ENCODE data around the gene LVRN.
A peak's percentile ranks its signal among the peaks of the same experiment; 100 is the strongest.

Gene LVRN

GRCh38 chr5:116063950-116064349 is 101.7 kb downstream of the LVRN start:
- no peak for TF ChIP-seq POLR2A (IDR thresholded peaks at IDR 0.05; ENCODE audit: low read length)
- TF ChIP-seq GATA1 (IDR thresholded peaks at IDR 0.05; ENCODE audit: low read depth, low read length) = no peak
- DNase-seq = no peak

- TF ChIP-seq GATA1 (IDR thresholded peaks at IDR 0.05; ENCODE audit: low read depth, low read length) (no peak), POLR2A (IDR thresholded peaks at IDR 0.05; ENCODE audit: low read length) (no peak)
- peak; percentile 55 to 74 for DNase-seq
Measured at GRCh38 chr5:116068028-116068632, 105.9 kb downstream of the LVRN start.

GRCh38 chr5:116071211-116071610 is 108.9 kb downstream of the LVRN start:
- TF ChIP-seq GATA1 (IDR thresholded peaks at IDR 0.05; ENCODE audit: low read depth, low read length) (no peak), POLR2A (IDR thresholded peaks at IDR 0.05; ENCODE audit: low read length) (no peak)
- no peak for DNase-seq

GRCh38 chr5:116075191-116075831 is 113.0 kb downstream of the LVRN start:
- TF ChIP-seq GATA1 (IDR thresholded peaks at IDR 0.05; ENCODE audit: low read depth, low read length) (no peak), POLR2A (IDR thresholded peaks at IDR 0.05; ENCODE audit: low read length) (no peak)

GRCh38 chr5:116076496-116076895 is 114.2 kb downstream of the LVRN start:
- DNase-seq = no peak
- TF ChIP-seq POLR2A (IDR thresholded peaks at IDR 0.05; ENCODE audit: low read length) = no peak
- no peak for TF ChIP-seq GATA1 (IDR thresholded peaks at IDR 0.05; ENCODE audit: low read depth, low read length)

More at GRCh38 chr5:116075191-116075831, 113.0 kb downstream of the LVRN start:
- no peak for DNase-seq
